Body of pancreas (tissue), 4 donors: ENCODE measurements around the gene GNB1L. TPM values are rescaled to one million over a fixed set of nuclear protein-coding genes. Genes with fewer than 3 reads are reported as not detected.

ENCODE experiments used
- ATAC-seq: fragments of 150-250 bp; one replicate; pipeline ENCODE4 v1.9.1; 2016
- DNase-seq, 4 donors: peaks; one replicate each; pipeline ENCODE4 v3.0.0-alpha.2; 2019
- H3K27ac ChIP-seq, 4 donors: fragments of 200-600 bp; sonication (generic); 1 replicate in 3 of 4; 2 replicates in 1 of 4; pipeline versions ENCODE4 v1.5.1 to v1.6.1; 2016 to 2019; ENCODE audit warnings: mild to moderate bottlenecking in 1 of 4, mixed read lengths in 1 of 4, moderate library complexity in 1 of 4
- H3K27me3 ChIP-seq, 2 donors: fragments of 200-600 bp; sonication (generic); one replicate each; pipeline ENCODE4 v1.6.0; 2016; ENCODE audit warnings: mild to moderate bottlenecking in 1 of 2
- H3K36me3 ChIP-seq, 2 donors: fragments of 200-600 bp; sonication (generic); replicated peaks in 1 of 2; 2 replicates each; pipeline ENCODE4 v1.5.1; 2016; ENCODE audit warnings: low read depth in 2 of 2; ENCODE audit not compliant: insufficient read depth in 1 of 2
- H3K4me1 ChIP-seq: fragments of 200-600 bp; sonication (generic); one replicate; pipeline ENCODE4 v1.6.0; 2016
- H3K4me3 ChIP-seq, 2 donors: fragments of 200-600 bp; sonication (generic); 1 replicate in 1 of 2; 2 replicates in 1 of 2; pipeline ENCODE4 v1.5.1; 2016 to 2019
- H3K9me3 ChIP-seq, 3 donors: fragments of 200-600 bp; sonication (generic); 1 replicate in 2 of 3; 2 replicates in 1 of 3; pipeline ENCODE4 v1.5.1; 2016
- CTCF ChIP-seq, 7 experiments: fragments of 450-650 bp in 4 of 7; fragments of 200-600 bp in 3 of 7; sonication (generic) in 3 of 7; IDR thresholded peaks; one replicate each; pipeline ENCODE4 v1.5.1; 2016 to 2019; ENCODE audit warnings: antibody characterized with exemption in 7 of 7
- POLR2A ChIP-seq, 3 donors: fragments of 450-650 bp; IDR thresholded peaks; one replicate each; pipeline ENCODE4 v1.6.1; 2016; ENCODE audit warnings: antibody characterized with exemption in 3 of 3, mild to moderate bottlenecking in 2 of 3
- WGBS, 2 donors: methylation state at CpG; one replicate each; pipeline ENCODE4 v1.1.5; 2017; 5-methylcytosine and 5-hydroxymethylcytosine counted together
- intact Hi-C: fragments of 100-400 bp; cut with DNase I; formaldehyde crosslinking; loops from one replicate; pipeline ENCODE4 v1.15.1; 2023
- total RNA-seq, 2 donors: library from RNA; depleted of rRNA; stranded (reverse); fragments of >200 nt; gene quantifications; one replicate each; pipeline ENCODE4 v1.1.0, GENCODE V29; 2016

GNB1L gene
- total RNA-seq, 2 donors from 2014 or later = 1.3 to 3.3 TPM

GRCh38 chr22:19811811-19812771 lies 42.6 kb downstream of the GNB1L start:
- intact Hi-C loops = no loop called here
- no peaks in the 10 kb centered on the region for H3K4me1 ChIP-seq
- no peak overlapping the region for H3K4me3 ChIP-seq
- no peak for TF ChIP-seq POLR2A (IDR thresholded peaks at IDR 0.05)
- TF ChIP-seq CTCF (IDR thresholded peaks at IDR 0.05) = no peak
- no peaks in the 10 kb centered on the region for H3K36me3 ChIP-seq
- H3K27ac ChIP-seq = no peak overlapping the region
- no peaks in the 10 kb centered on the region for H3K9me3 ChIP-seq
- H3K27me3 ChIP-seq = no peaks in the 10 kb centered on the region
- ATAC-seq (no peak), DNase-seq (peak in 1 of 4 donors; percentile 9)
- 85 to 96% methylated on average over 13 to 33 of the region's 36 CpGs for WGBS, 2 donors

GRCh38 chr22:19811211-19811621 lies 43.5 kb downstream of the GNB1L start:
- H3K9me3 ChIP-seq = no peaks in the 10 kb centered on the region
- DNase-seq = peak in 2 of 4 donors; percentile 5 to 8
- WGBS, 2 donors = 75 to 90% methylated on average over 9 to 12 of the region's 12 CpGs
- H3K4me1 ChIP-seq = no peaks in the 10 kb centered on the region
- no peak overlapping the region for H3K27ac ChIP-seq
- H3K36me3 ChIP-seq = no peaks in the 10 kb centered on the region
- intact Hi-C loops = no loop called here
- H3K4me3 ChIP-seq = no peak overlapping the region
- no peaks in the 10 kb centered on the region for H3K27me3 ChIP-seq
- TF ChIP-seq CTCF (IDR thresholded peaks at IDR 0.05) = no peak
- TF ChIP-seq POLR2A (IDR thresholded peaks at IDR 0.05) = no peak
- ATAC-seq = no peak

- Histone ChIP-seq H3K27ac (no peak overlapping the region), H3K36me3 (no peaks in the 10 kb centered on the region), H3K9me3 (no peaks in the 10 kb centered on the region), H3K4me3 (no peak overlapping the region), H3K27me3 (no peaks in the 10 kb centered on the region), H3K4me1 (no peaks in the 10 kb centered on the region)
- peak in 2 of 4 donors; percentile 6 to 7 for DNase-seq
- no peak for ATAC-seq
- no peak for TF ChIP-seq CTCF (IDR thresholded peaks at IDR 0.05)
- no peak for TF ChIP-seq POLR2A (IDR thresholded peaks at IDR 0.05)
- intact Hi-C loops = no loop called here
- 89 to 92% methylated on average over 19 to 23 of the region's 23 CpGs for WGBS, 2 donors
Measured at GRCh38 chr22:19810381-19811201, 44.1 kb downstream of the GNB1L start.

GRCh38 chr22:19809741-19810140 lies 44.9 kb downstream of the GNB1L start:
- Histone ChIP-seq H3K36me3 (no peaks in the 10 kb centered on the region), H3K27me3 (no peaks in the 10 kb centered on the region), H3K27ac (no peak overlapping the region), H3K9me3 (no peaks in the 10 kb centered on the region), H3K4me1 (no peaks in the 10 kb centered on the region), H3K4me3 (no peak overlapping the region)
- TF ChIP-seq POLR2A (IDR thresholded peaks at IDR 0.05) (no peak), CTCF (IDR thresholded peaks at IDR 0.05) (no peak)
- 91 to 95% methylated on average over 3 of the region's 3 CpGs for WGBS, 2 donors
- DNase-seq (no peak), ATAC-seq (no peak)
- intact Hi-C loops = no loop called here
